H1 (cell line): ENCODE results near the gene SHQ1. TPM values are rescaled to one million over a fixed set of nuclear protein-coding genes. Genes with fewer than 3 reads are reported as not detected.

ENCODE experiments used
- CTCF ChIA-PET: fragments of 300-600 bp; sonication (Branson Sonifier 250); formaldehyde crosslinking; loops from one replicate; lab custom pipeline; 2021; ENCODE audit not compliant: partially characterized antibody; lab: Charles Lee
- POLR2A ChIA-PET: fragments of 300-600 bp; sonication (Branson Sonifier 250); formaldehyde crosslinking; loops from one replicate; lab custom pipeline; 2021; ENCODE audit warnings: inconsistent platforms; ENCODE audit not compliant: partially characterized antibody; lab: Charles Lee
- DNase-seq, 2 experiments: peaks; one replicate each; pipeline versions ENCODE4 v3.0.0 to v3.0.0-alpha.2; 2010 to 2022; ENCODE audit warnings: low spot score in 2 of 2, low read depth in 1 of 2, mixed read lengths in 1 of 2
- FAIRE-seq: peaks from 2 replicates; lab custom pipeline; 2011; peaks lifted over from hg19 to GRCh38; lab: Jason Lieb, UNC
- H2AFZ ChIP-seq: 2 replicates; pipeline ENCODE4 v1.8.1; 2012; ENCODE audit warnings: low read length, inconsistent platforms
- H2AK5ac ChIP-seq: 2 replicates; pipeline ENCODE4 v1.6.1; 2013; ENCODE audit warnings: low read depth, low read length
- H2BK120ac ChIP-seq: replicated peaks from 2 replicates; pipeline ENCODE3; 2013; ENCODE audit warnings: low read depth, low read length, inconsistent platforms
- H2BK12ac ChIP-seq: 2 replicates; pipeline ENCODE4 v1.6.1; 2013; ENCODE audit warnings: low read depth, low read length
- H2BK15ac ChIP-seq: 2 replicates; pipeline ENCODE4 v1.6.1; 2013; ENCODE audit warnings: low read length
- H2BK20ac ChIP-seq: 2 replicates; pipeline ENCODE4 v1.6.1; 2013; ENCODE audit warnings: low read length
- H2BK5ac ChIP-seq: 2 replicates; pipeline ENCODE4 v1.6.1; 2013; ENCODE audit warnings: low read depth, low read length
- H3K14ac ChIP-seq: 2 replicates; pipeline ENCODE4 v1.6.1; 2013; ENCODE audit warnings: inconsistent platforms; ENCODE audit not compliant: insufficient read length
- H3K18ac ChIP-seq: 2 replicates; pipeline ENCODE4 v1.6.1; 2013; ENCODE audit warnings: low read length; ENCODE audit errors: extremely low read depth
- H3K23ac ChIP-seq: 2 replicates; pipeline ENCODE4 v1.6.1; 2013; ENCODE audit warnings: inconsistent platforms; ENCODE audit not compliant: insufficient read length
- H3K23me2 ChIP-seq: 2 replicates; pipeline ENCODE4 v1.6.1; 2013; ENCODE audit warnings: low read depth, low read length
- H3K27ac ChIP-seq: 2 replicates; pipeline ENCODE4 v1.6.1; 2011; ENCODE audit warnings: low read depth, low read length, inconsistent platforms
- H3K27me3 ChIP-seq, 4 experiments: replicated peaks in 1 of 4; 1 replicate in 1 of 4; 2 replicates in 3 of 4; pipeline versions ENCODE4 v1.6.1 to v1.8.1; 2011 to 2013; ENCODE audit warnings: low read length in 3 of 4, mild to moderate bottlenecking in 3 of 4, inconsistent platforms in 2 of 4, mixed read lengths in 2 of 4, moderate library complexity in 1 of 4; ENCODE audit not compliant: control insufficient read depth in 3 of 4, insufficient read depth in 3 of 4; ENCODE audit errors: extremely low read depth in 1 of 4
- H3K36me3 ChIP-seq, 4 experiments: 2 replicates each; pipeline versions ENCODE4 v1.6.1 to v1.8.1; 2011 to 2013; ENCODE audit warnings: mild to moderate bottlenecking in 4 of 4, low read length in 3 of 4, moderate library complexity in 2 of 4, control low read depth in 1 of 4, inconsistent platforms in 1 of 4; ENCODE audit not compliant: insufficient read depth in 4 of 4, control insufficient read depth in 2 of 4
- H3K4ac ChIP-seq: replicated peaks from 2 replicates; pipeline ENCODE3; 2013; ENCODE audit warnings: low read length, low read depth, mixed read lengths, inconsistent platforms; ENCODE audit not compliant: insufficient read length
- H3K4me1 ChIP-seq, 4 experiments: replicated peaks in 1 of 4; 1 replicate in 1 of 4; 2 replicates in 3 of 4; pipeline versions ENCODE4 v1.6.1 to v1.8.1; 2011 to 2013; ENCODE audit warnings: low read length in 3 of 4, inconsistent platforms in 2 of 4, mixed read lengths in 1 of 4; ENCODE audit not compliant: insufficient read depth in 4 of 4, control insufficient read depth in 3 of 4
- H3K4me2 ChIP-seq, 2 experiments: 2 replicates each; pipeline versions ENCODE4 v1.6.1 to v1.8.1; 2011 to 2013; ENCODE audit warnings: low read depth in 2 of 2, low read length in 2 of 2, control low read depth in 1 of 2, inconsistent platforms in 1 of 2, mild to moderate bottlenecking in 1 of 2; ENCODE audit not compliant: insufficient read depth in 1 of 2
- H3K4me3 ChIP-seq, 4 experiments: fragments of 200-600, 300-600 bp in 1 of 4; sonication (generic), shearing (Covaris generic), sonication (Bioruptor Twin) in 1 of 4; 2 replicates each; pipeline versions ENCODE4 v1.5.1 to v1.8.1; 2011 to 2016; ENCODE audit warnings: low read length in 4 of 4, low read depth in 3 of 4, control low read depth in 2 of 4, inconsistent platforms in 2 of 4, mild to moderate bottlenecking in 2 of 4, mixed read lengths in 1 of 4, moderate library complexity in 1 of 4; ENCODE audit not compliant: insufficient read depth in 2 of 4; ENCODE audit errors: extremely low read depth in 1 of 4
- H3K56ac ChIP-seq: replicated peaks from 2 replicates; pipeline ENCODE3; 2013; ENCODE audit warnings: low read depth, mild to moderate bottlenecking, mixed read lengths, low read length, inconsistent platforms; ENCODE audit not compliant: insufficient read length
- H3K79me1 ChIP-seq: 2 replicates; pipeline ENCODE4 v1.6.1; 2013; ENCODE audit warnings: low read depth, low read length, control low read depth
- H3K79me2 ChIP-seq, 2 experiments: 2 replicates each; pipeline versions ENCODE4 v1.6.1 to v1.8.1; 2012 to 2013; ENCODE audit warnings: low read length in 2 of 2, mild to moderate bottlenecking in 2 of 2, inconsistent platforms in 1 of 2; ENCODE audit not compliant: insufficient read depth in 2 of 2, control insufficient read depth in 1 of 2
- H3K9ac ChIP-seq, 4 experiments: replicated peaks in 1 of 4; 1 replicate in 1 of 4; 2 replicates in 3 of 4; pipeline versions ENCODE4 v1.6.1 to v1.8.1; 2011 to 2013; ENCODE audit warnings: low read depth in 3 of 4, low read length in 3 of 4, control low read depth in 2 of 4, mild to moderate bottlenecking in 2 of 4, moderate library complexity in 2 of 4, inconsistent platforms in 1 of 4; ENCODE audit errors: extremely low read depth in 1 of 4
- H3K9me3 ChIP-seq, 2 experiments: 2 replicates each; pipeline versions ENCODE4 v1.6.1 to v1.8.1; 2012 to 2013; ENCODE audit warnings: mild to moderate bottlenecking in 2 of 2, moderate library complexity in 2 of 2, control low read depth in 1 of 2, inconsistent platforms in 1 of 2, low read depth in 1 of 2, low read length in 1 of 2, mixed read lengths in 1 of 2; ENCODE audit not compliant: insufficient read depth in 2 of 2
- H4K20me1 ChIP-seq, 2 experiments: replicated peaks in 1 of 2; 2 replicates each; pipeline versions ENCODE3 to v1.8.1; 2011 to 2013; ENCODE audit warnings: inconsistent platforms in 2 of 2, low read length in 2 of 2, mild to moderate bottlenecking in 1 of 2; ENCODE audit not compliant: insufficient read depth in 2 of 2, control insufficient read depth in 1 of 2
- H4K5ac ChIP-seq: 2 replicates; pipeline ENCODE4 v1.6.1; 2013; ENCODE audit warnings: low read length, low read depth, mixed read lengths, inconsistent platforms; ENCODE audit not compliant: insufficient read length
- H4K8ac ChIP-seq: 2 replicates; pipeline ENCODE4 v1.8.0; 2013; ENCODE audit warnings: mild to moderate bottlenecking, moderate library complexity, low read length, inconsistent platforms; ENCODE audit not compliant: insufficient read depth; ENCODE audit errors: extremely low read depth
- H4K91ac ChIP-seq: replicated peaks from 2 replicates; pipeline ENCODE3; 2013; ENCODE audit warnings: low read length, mixed read lengths, inconsistent platforms; ENCODE audit not compliant: insufficient read length
- SIX5 ChIP-seq: IDR thresholded peaks from 2 replicates; pipeline ENCODE4 v1.6.1; 2011; ENCODE audit warnings: mild to moderate bottlenecking, low read depth, low read length
- WGBS, 2 experiments: shearing (Covaris generic) in 1 of 2; methylation state at CpG; one replicate each; pipeline versions ENCODE4 v1.1.6 to v1.1.7; 2013 to 2015; ENCODE audit warnings: low lambda C conversion rate in 2 of 2, mixed read lengths in 2 of 2, inconsistent platforms in 1 of 2, low coverage in 1 of 2, missing lambda C conversion rate in 1 of 2; ENCODE audit not compliant: insufficient replicate concordance in 2 of 2, insufficient coverage in 1 of 2, insufficient read length in 1 of 2; ENCODE audit errors: extremely low coverage in 1 of 2, missing lambda C conversion rate in 1 of 2; 5-methylcytosine and 5-hydroxymethylcytosine counted together
- polyA plus RNA-seq, 7 experiments: library from polyadenylated mRNA; depleted of rRNA in 3 of 7; stranded (reverse) in 5 of 7; unstranded in 2 of 7; fragments of >200 nt in 5 of 7; fragments of 200-250 nt in 2 of 7; gene quantifications; 1 replicate in 5 of 7; 2 replicates in 1 of 7; 4 replicates in 1 of 7; pipeline versions ENCODE4 v1.2.1 to v1.2.3, GENCODE V29; 2011 to 2013; ENCODE audit warnings: missing spikeins in 2 of 7, mixed read lengths in 2 of 7
- total RNA-seq: library from RNA; stranded (reverse); fragmentation: NEBNext Ultra II Directional; extraction: Animal tissue kit (Norgen Biotek cat#: 25700); gene quantifications from 2 replicates; pipeline ENCODE4 v1.2.1, GENCODE V29; 2021

The SHQ1 gene
- total and polyA plus RNA-seq, 2 of the 8 experiments (the other 6 are each of a cell fraction or from before 2014, with no cell fraction given): 10.7 to 34.4 TPM

DNA sequence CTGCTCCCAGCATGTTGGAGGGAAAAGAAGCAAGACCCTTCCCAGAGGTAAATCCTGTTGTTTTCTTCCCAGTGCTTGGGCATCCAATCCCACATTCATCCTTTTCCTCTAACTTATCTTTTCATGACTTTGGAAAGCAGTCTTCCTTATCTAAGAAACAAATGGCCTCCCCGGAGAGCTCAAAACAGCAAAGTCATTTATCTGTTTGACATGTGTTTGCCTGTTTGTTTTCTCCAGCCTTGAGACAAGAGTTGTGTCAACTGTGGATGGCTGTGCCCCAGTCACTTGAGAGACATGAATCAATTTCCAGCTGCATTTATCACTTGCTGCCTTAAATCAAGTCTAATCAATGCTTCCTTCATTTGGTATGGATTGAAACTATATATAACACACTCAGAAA is 103.9 kb downstream of the SHQ1 start:
- no peak overlapping the region for H2AFZ ChIP-seq
- H2BK15ac ChIP-seq: no peak overlapping the region
- WGBS, 2 experiments: 88% methylated on average over 1 of the region's 1 CpG; no CpG with 5 or more reads in 1 of the 2 experiments
- no peak overlapping the region for H3K18ac ChIP-seq
- no peak overlapping the region for H3K56ac ChIP-seq
- H3K27me3 ChIP-seq: peaks cover 0 to 9% (median 7%) of the 10 kb centered on the region in 4 experiments; a peak in 5 of 7 replicates
- no peak for TF ChIP-seq SIX5
- no peak overlapping the region for H2BK20ac ChIP-seq
- H2BK120ac ChIP-seq: no peak overlapping the region
- no peak overlapping the region for H2BK12ac ChIP-seq
- H4K8ac ChIP-seq: no peak overlapping the region
- H3K4me3 ChIP-seq: no peak overlapping the region
- H3K23me2 ChIP-seq: no peaks in the 10 kb centered on the region
- H3K14ac ChIP-seq: no peak overlapping the region
- CTCF ChIA-PET: interaction anchor here (0.6 to 1.8 kb wide), 5 partner anchors 9 to 78 kb away, joined by 3 to 12 read pairs (median 4); no protein-coding TSS in a partner anchor
- H3K4me1 ChIP-seq: peaks cover 0 to 3% (median under 1%) of the 10 kb centered on the region in 4 experiments; a peak in 4 of 7 replicates
- H3K79me2 ChIP-seq: no peaks in the 10 kb centered on the region
- no peak for FAIRE-seq
- H3K9ac ChIP-seq: no peak overlapping the region
- no peaks in the 10 kb centered on the region for H3K9me3 ChIP-seq
- H4K91ac ChIP-seq: no peak overlapping the region
- no peak overlapping the region for H3K4me2 ChIP-seq
- H2AK5ac ChIP-seq: no peak overlapping the region
- no peak overlapping the region for H4K5ac ChIP-seq
- no peak overlapping the region for H3K23ac ChIP-seq
- no peaks in the 10 kb centered on the region for H4K20me1 ChIP-seq
- no peaks in the 10 kb centered on the region for H3K79me1 ChIP-seq
- H3K4ac ChIP-seq: no peak overlapping the region
- no peaks in the 10 kb centered on the region for H3K36me3 ChIP-seq
- no peak overlapping the region for H3K27ac ChIP-seq
- H2BK5ac ChIP-seq: no peak overlapping the region
- POLR2A ChIA-PET: no interaction called here
- DNase-seq: no peak
